OCI-M1 (cell line): ENCODE data around the gene MOSPD2.

Experiments
- DNase-seq: peaks from one replicate; lab custom pipeline; 2025; lab: John Stamatoyannopoulos, UW

MOSPD2 gene

GRCh38 chrX:14872851-14873675 is at the start of gene MOSPD2, which contains the start of gene FANCB:
Gene MOSPD2 (plus strand): TSS chrX:14873421. CDS start chrX:14873529, 108 bp downstream.
Gene FANCB (minus strand): TSS chrX:14873069. CDS start chrX:14865510, 7,559 bp downstream.
- peak; percentile 96 for DNase-seq

GRCh38 chrX:14825851-14826250 is 47.4 kb upstream of the MOSPD2 start:
- DNase-seq, result no peak

GRCh38 chrX:14826319-14826718 is 46.9 kb upstream of the MOSPD2 start:
- DNase-seq, result no peak

- DNase-seq, result no peak
These were observed 43.6 kb upstream of the MOSPD2 start for GRCh38 chrX:14829643-14830042.

GRCh38 chrX:14832151-14832550 is 41.1 kb upstream of the MOSPD2 start:
- DNase-seq, result no peak

GRCh38 chrX:14832586-14832985 is 40.6 kb upstream of the MOSPD2 start:
- DNase-seq, result no peak

- DNase-seq, result no peak
These were observed 36.1 kb upstream of the MOSPD2 start for GRCh38 chrX:14837155-14837554.

- DNase-seq, result no peak
These were observed 29.6 kb upstream of the MOSPD2 start for GRCh38 chrX:14843666-14844065.

GRCh38 chrX:14851526-14851925 is 21.7 kb upstream of the MOSPD2 start:
- DNase-seq, result no peak

- no peak for DNase-seq
These were observed 8.6 kb upstream of the MOSPD2 start for GRCh38 chrX:14864631-14865030.

GRCh38 chrX:14865201-14865600 is 8.0 kb upstream of the MOSPD2 start:
- DNase-seq, result peak; percentile 1

GRCh38 chrX:14871767-14872166 is 1.5 kb upstream of the MOSPD2 start:
- DNase-seq, result no peak

GRCh38 chrX:14872355-14872754 is 866 bp upstream of the MOSPD2 start:
- no peak for DNase-seq

GRCh38 chrX:14873676-14874049 is 442 bp downstream of the MOSPD2 start:
- peak; percentile 39 for DNase-seq

- no peak for DNase-seq
These were observed 2.4 kb downstream of the MOSPD2 start for GRCh38 chrX:14875624-14876023.

- DNase-seq, result no peak
These were observed 10.6 kb downstream of the MOSPD2 start for GRCh38 chrX:14883826-14884225.

- no peak for DNase-seq
These were observed 11.5 kb downstream of the MOSPD2 start for GRCh38 chrX:14884714-14885113.

GRCh38 chrX:14886252-14886651 is 13.0 kb downstream of the MOSPD2 start:
- no peak for DNase-seq

- DNase-seq, result no peak
These were observed 23.1 kb downstream of the MOSPD2 start for GRCh38 chrX:14896273-14896672.

- DNase-seq, result no peak
These were observed 23.8 kb downstream of the MOSPD2 start for GRCh38 chrX:14897042-14897441.

- DNase-seq, result peak; percentile 9
These were observed 26.4 kb downstream of the MOSPD2 start for GRCh38 chrX:14899607-14900006.

GRCh38 chrX:14902537-14902936 is 29.3 kb downstream of the MOSPD2 start:
- DNase-seq, result no peak

- DNase-seq, result no peak
These were observed 30.7 kb downstream of the MOSPD2 start for GRCh38 chrX:14903891-14904290.

GRCh38 chrX:14913241-14913640 is 40.0 kb downstream of the MOSPD2 start:
- no peak for DNase-seq
